ENCODE data around the gene MYO9A.

GRCh38 chr15:71825021-71825730 lies 292.8 kb downstream of the MYO9A start:
- TF ChIP-seq CTCF (IDR thresholded peaks at IDR 0.05 in 2 of 3, conservative IDR thresholded peaks at IDR 0.05 in 1 of 3; ENCODE audit: borderline replicate concordance in 1 of 3, insufficient read depth in 1 of 3, low read depth in 2 of 3, low read length in 2 of 3) (no peak), POLR2A (IDR thresholded peaks at IDR 0.05; ENCODE audit: borderline replicate concordance, extremely low read depth, insufficient read depth, insufficient read length) (no peak), ZFX (IDR thresholded peaks at IDR 0.05) (no peak), CEBPB (IDR thresholded peaks at IDR 0.05; ENCODE audit: low read depth) (no peak), RAD21 (IDR thresholded peaks at IDR 0.05; ENCODE audit: low read depth) (no peak), SP1 (IDR thresholded peaks at IDR 0.05; ENCODE audit: low read depth) (no peak), EZH2 (IDR thresholded peaks at IDR 0.05) (no peak), MAX (IDR thresholded peaks at IDR 0.05) (no peak), SRF (IDR thresholded peaks at IDR 0.05; ENCODE audit: low read depth) (no peak), EZH2phosphoT487 (IDR thresholded peaks at IDR 0.05; ENCODE audit: borderline replicate concordance) (no peak), SIN3A (IDR thresholded peaks at IDR 0.05; ENCODE audit: low read depth) (no peak), TCF7L2 (IDR thresholded peaks at IDR 0.05; ENCODE audit: borderline replicate concordance, extremely low read depth, insufficient read depth, insufficient read length) (no peak), ELF1 (IDR thresholded peaks at IDR 0.05; ENCODE audit: borderline replicate concordance, low read depth) (no peak)
- TF ChIP-seq, protein P1, sequence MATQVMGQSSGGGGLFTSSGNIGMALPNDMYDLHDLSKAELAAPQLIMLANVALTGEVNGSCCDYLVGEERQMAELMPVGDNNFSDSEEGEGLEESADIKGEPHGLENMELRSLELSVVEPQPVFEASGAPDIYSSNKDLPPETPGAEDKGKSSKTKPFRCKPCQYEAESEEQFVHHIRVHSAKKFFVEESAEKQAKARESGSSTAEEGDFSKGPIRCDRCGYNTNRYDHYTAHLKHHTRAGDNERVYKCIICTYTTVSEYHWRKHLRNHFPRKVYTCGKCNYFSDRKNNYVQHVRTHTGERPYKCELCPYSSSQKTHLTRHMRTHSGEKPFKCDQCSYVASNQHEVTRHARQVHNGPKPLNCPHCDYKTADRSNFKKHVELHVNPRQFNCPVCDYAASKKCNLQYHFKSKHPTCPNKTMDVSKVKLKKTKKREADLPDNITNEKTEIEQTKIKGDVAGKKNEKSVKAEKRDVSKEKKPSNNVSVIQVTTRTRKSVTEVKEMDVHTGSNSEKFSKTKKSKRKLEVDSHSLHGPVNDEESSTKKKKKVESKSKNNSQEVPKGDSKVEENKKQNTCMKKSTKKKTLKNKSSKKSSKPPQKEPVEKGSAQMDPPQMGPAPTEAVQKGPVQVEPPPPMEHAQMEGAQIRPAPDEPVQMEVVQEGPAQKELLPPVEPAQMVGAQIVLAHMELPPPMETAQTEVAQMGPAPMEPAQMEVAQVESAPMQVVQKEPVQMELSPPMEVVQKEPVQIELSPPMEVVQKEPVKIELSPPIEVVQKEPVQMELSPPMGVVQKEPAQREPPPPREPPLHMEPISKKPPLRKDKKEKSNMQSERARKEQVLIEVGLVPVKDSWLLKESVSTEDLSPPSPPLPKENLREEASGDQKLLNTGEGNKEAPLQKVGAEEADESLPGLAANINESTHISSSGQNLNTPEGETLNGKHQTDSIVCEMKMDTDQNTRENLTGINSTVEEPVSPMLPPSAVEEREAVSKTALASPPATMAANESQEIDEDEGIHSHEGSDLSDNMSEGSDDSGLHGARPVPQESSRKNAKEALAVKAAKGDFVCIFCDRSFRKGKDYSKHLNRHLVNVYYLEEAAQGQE (IDR thresholded peaks at IDR 0.05; ENCODE audit: low read depth) = no peak
